Epithelial cell of proximal tubule (primary cell): ENCODE data around the gene HAUS7. TPM values are rescaled to one million over a fixed set of nuclear protein-coding genes. Genes with fewer than 3 reads are reported as not detected.

Source experiments
- DNase-seq: peaks from one replicate; pipeline ENCODE4 v3.0.0-alpha.2; 2011; ENCODE audit warnings: low read depth
- H3K4me3 ChIP-seq: 2 replicates; pipeline ENCODE4 v1.5.1; 2011; ENCODE audit warnings: low read depth, mild to moderate bottlenecking, low read length
- total RNA-seq: library from RNA; depleted of rRNA; stranded (reverse); fragments of >200 nt; gene quantifications from 2 replicates; pipeline ENCODE4 v1.2.3, GENCODE V29; 2015
- TF ChIP-seq, protein P1 (sequence below): conservative IDR thresholded peaks from 2 replicates; pipeline ENCODE4 v1.5.1; 2012; ENCODE audit warnings: low read depth, mild to moderate bottlenecking, low read length

Gene HAUS7
- total RNA-seq, 1 donor from 2014 or later = 24.3 TPM

- DNase-seq = no peak
- no peak overlapping the region for H3K4me3 ChIP-seq
- TF ChIP-seq, protein P1, sequence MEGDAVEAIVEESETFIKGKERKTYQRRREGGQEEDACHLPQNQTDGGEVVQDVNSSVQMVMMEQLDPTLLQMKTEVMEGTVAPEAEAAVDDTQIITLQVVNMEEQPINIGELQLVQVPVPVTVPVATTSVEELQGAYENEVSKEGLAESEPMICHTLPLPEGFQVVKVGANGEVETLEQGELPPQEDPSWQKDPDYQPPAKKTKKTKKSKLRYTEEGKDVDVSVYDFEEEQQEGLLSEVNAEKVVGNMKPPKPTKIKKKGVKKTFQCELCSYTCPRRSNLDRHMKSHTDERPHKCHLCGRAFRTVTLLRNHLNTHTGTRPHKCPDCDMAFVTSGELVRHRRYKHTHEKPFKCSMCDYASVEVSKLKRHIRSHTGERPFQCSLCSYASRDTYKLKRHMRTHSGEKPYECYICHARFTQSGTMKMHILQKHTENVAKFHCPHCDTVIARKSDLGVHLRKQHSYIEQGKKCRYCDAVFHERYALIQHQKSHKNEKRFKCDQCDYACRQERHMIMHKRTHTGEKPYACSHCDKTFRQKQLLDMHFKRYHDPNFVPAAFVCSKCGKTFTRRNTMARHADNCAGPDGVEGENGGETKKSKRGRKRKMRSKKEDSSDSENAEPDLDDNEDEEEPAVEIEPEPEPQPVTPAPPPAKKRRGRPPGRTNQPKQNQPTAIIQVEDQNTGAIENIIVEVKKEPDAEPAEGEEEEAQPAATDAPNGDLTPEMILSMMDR = no peak
These were observed 11.9 kb downstream of the HAUS7 start for GRCh38 chrX:153458476-153458875.

GRCh38 chrX:153457827-153458466, 12.4 kb downstream of the HAUS7 start:
- TF ChIP-seq, protein P1 = no peak
- DNase-seq = no peak
- H3K4me3 ChIP-seq = no peak overlapping the region

DNA sequence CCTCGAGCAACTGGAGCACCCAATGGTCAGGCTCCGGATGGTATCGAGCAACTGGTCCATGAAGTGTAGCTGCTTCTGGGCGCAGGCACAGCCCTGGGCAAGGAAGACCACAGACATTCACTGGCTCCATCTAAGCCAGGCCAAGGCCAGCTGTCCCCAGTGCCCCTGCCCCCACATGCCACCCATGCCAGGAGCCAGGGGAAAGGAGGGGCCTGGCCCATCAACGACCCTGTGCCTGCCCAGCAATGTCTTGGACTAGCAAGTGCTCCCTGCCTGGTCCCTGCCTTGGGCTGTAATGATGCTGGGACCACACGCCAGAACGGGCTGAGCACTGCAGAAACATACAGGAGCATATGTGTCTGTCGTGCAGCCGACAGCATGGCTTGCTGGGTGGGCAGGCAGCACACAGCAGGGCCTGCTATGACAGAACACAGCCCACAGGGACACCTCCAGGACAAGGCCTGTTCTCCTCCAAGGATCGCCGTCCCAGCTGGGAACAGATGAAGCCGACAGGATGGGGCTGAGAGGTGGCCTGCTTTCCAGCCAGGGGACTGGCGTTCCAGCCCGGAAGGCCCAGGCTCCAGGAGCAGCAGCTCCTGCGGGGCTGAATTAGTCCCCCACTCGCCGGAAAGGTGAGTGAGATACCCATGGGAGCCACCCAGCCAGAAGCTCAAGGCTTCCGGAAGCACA, 13.1 kb downstream of the HAUS7 start:
- H3K4me3 ChIP-seq = no peak overlapping the region
- no peak for DNase-seq
- TF ChIP-seq, protein P1 = no peak

DNA sequence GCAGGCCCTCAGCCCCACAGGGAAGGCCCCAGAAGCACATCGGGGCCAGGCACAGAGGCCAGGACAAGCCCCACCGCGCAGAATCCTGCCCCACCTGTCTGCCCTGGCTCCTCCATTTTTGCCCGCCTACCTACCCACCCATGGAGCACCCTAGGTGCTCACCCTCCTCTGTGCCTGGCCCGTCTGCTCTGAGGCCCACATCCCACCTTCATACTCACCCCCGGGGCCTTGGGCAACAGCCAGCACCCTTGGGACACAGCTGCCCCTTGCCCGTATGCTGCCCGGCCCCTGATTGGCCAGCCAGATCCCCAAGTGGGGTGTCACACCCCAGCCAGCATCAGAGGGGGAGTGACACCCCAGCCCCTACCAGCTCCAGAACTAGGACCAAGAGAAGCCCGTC, 13.7 kb downstream of the HAUS7 start:
- no peak overlapping the region for H3K4me3 ChIP-seq
- TF ChIP-seq, protein P1 = no peak
- DNase-seq = no peak

GRCh38 chrX:153456161-153456560, 14.2 kb downstream of the HAUS7 start:
- no peak overlapping the region for H3K4me3 ChIP-seq
- TF ChIP-seq, protein P1 = no peak
- no peak for DNase-seq

GRCh38 chrX:153455571-153455970, 14.8 kb downstream of the HAUS7 start:
- H3K4me3 ChIP-seq = no peak overlapping the region
- TF ChIP-seq, protein P1 = no peak
- no peak for DNase-seq
